Urothelium cell line (cell line): ENCODE measurements around the gene KLHL30.
"Not testable (repeated sequence)": the region's sequence is repeated elsewhere in the genome, so short reads cannot be mapped to it uniquely, and the experiment has no call there.

Experiments used
- DNase-seq: peaks from one replicate; pipeline ENCODE4 v3.0.0; 2011; ENCODE audit warnings: low spot score, mixed read lengths
- FAIRE-seq: peaks from 2 replicates; lab custom pipeline; 2011; peaks lifted over from hg19 to GRCh38; lab: Jason Lieb, UNC

KLHL30 gene

DNA sequence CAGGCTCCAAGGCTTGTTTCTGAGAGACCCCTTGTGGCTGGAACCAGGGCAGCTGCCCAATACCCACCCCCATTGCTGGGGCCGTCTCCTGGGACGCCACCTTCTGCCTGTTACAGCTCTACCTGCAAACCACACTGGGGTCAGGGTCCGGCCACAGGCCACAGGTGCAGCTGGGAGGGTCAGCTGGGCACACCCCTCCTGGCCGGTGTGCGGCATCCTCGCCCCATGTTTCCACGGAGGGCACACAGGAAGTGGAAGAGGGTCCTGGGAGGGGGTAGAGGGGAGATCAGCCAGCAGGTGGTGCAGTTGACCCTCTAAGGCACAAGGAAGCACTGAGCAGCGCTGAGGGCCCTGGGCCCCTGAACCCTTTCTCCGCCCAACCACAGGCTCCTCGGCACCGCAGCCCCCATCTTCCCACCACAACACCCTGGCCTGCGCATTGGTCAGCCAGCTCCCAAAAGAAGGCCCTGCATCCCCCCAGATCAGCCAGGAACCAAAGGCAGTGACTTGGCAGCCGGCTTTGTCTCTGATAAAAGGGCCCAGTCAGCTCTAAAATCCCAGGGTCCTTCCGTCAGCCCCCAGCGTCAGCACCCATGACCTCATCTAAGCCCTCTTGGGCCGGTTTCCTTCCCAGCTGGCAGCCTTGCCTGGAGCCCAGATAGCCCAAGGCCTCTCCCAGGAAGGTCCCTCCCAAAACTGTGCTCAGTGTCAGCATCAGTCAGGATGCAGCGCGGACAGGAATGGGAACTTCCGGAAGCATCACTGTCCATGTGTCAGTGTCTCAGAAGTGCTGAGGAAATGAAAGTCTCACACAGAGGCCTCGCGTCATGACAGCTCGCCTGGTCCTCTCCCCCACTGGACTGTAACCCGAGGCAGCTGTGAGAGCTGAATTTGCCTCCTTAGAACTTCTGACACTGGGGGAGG, 22.0 kb downstream of the KLHL30 start:
- DNase-seq (peak; percentile 36), FAIRE-seq (no peak)

DNA sequence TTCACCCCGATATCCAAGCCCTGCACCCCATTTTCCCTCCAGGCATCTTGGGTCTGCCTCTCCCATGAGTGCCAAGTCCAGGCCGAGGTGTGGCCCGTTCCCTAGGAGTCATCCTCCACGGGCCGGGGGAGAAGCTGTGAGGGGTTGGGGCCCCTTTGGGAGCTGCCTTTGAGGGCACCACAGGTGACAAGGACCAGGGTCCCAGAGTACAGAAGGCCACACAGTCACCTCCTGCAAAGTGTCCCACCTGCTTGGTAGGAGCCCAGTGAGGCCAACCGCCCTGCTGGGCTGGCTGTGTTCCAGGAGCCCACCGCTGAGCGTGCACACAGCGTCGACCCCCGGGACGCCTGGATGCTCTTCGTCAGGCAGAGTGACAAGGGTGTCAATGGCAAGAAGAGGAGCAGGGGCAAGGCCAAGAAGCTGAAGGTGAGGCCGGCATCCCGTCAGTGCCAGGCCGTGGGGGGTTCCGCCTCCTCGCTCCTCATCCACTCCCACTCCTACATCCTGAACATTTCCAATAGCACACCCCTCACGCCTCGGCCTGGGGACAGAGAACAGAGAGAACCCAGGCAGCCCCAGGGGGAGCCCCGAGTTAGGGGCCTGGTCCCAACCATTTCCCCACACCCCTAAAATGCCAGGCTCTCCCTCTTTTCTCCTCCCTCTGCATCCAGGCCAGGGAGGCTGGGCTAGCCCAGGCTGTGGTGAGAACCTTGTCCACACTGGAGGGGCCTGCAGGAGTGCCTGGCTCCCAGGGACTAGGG, 23.0 kb downstream of the KLHL30 start:
- DNase-seq, result no peak
- FAIRE-seq, result no peak

DNA sequence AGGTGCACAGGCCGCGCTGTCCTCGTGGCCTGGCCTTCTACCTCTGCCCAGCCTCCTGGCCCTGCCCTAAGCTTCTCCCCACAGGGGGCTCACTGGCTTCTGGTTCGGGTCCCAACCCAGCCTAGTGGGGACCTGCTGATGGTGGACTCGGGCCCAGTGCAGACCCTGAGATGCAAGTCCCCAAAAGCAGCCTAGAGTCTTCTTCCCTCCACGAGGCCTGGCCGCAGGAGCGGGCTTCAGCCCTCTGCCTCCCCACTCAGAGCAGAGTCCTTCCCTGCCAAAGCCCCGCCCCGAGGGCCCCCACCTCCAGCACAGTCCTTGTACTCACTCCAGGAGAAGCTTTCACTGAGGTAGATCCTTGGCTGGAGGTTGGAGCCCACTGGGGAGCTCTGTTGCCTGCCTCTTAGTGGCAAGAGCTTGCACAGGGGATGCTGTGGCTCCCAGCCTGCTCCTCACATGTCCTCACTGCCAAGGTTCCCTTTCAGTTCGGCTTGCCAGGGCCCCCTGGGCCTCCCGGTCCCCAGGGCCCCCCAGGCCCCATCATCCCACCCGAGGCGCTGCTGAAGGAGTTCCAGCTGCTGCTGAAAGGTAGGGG, 23.9 kb downstream of the KLHL30 start:
- DNase-seq, result no peak
- no peak for FAIRE-seq

DNA sequence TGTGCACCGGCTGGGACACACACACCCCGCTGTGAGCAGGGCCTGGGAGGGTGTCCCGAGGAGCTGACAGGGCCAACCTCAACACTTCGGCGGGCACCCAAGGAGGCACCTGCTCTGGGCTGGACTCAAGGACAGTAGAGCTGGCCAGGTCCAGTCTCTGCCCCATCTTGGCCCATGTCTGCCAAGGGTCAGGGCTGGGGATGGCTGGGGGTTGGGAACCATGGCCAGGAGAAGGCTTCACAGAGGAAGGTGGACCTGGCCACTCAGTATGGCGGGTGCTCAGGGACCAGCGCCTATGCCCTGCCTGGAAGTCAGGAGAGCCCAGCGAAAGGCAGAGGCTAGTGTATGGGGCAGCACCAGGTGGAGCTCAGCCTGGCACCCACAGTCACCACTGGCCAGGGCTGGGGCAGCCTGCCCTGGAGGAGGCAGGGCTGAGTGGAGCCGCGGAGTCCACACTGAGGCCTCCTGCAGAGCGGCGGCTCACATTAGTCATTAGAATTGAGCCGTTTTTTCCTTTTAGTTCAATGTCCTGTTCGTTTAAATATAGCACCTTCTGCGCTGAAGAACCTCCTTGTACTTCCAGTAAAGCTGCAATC, 24.5 kb downstream of the KLHL30 start:
- DNase-seq (no peak), FAIRE-seq (no peak)

DNA sequence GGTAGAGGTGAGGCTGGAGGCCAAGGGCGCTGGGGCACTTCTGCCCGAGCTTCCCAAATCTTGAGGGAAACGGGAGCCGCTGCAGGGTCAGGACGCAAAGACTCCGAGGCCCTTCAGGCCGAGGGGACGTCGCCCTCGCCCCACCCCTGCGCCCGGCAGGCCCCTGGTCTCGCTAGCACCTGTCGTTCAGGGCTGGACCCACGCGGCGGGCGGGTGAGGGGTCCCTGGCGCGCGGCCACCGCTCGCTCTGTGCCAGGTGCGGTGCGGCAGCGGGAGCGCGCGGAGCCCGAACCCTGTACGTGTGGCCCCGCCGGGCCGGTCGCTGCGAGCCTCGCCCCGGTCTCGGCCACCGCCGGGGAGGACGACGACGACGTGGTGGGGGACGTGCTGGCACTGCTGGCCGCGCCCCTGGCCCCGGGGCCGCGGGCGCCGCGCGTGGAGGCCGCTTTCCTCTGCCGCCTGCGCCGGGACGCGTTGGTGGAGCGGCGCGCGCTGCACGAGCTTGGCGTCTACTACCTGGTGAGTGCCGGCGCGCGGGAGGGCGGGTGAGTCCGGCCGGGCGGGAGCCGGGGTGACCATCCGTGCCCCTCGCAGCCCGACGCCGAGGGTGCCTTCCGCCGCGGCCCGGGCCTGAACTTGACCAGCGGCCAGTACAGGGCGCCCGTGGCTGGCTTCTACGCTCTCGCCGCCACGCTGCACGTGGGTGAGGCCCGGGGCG, 25.2 kb downstream of the KLHL30 start:
- FAIRE-seq, result no peak
- no peak for DNase-seq

DNA sequence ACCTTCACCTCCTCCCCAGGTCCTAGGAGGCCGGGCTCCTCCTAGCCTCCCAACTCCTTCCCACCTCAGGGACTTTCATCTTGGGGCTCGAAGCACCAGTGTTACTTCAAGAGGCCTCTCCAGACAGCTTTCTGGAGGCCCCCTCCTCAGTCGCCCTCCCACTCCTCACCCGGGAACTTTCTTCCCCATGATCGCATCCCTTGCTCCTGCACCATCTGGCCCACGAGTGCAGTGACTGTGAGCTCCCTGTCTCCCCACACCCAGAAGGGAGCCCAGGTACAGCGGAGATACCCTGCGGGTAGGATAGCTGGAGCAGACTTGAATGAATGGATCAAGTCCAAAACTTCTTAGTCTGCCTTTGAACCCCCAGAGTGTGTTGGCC, 26.4 kb downstream of the KLHL30 start:
- DNase-seq (no peak), FAIRE-seq (no peak)

DNA sequence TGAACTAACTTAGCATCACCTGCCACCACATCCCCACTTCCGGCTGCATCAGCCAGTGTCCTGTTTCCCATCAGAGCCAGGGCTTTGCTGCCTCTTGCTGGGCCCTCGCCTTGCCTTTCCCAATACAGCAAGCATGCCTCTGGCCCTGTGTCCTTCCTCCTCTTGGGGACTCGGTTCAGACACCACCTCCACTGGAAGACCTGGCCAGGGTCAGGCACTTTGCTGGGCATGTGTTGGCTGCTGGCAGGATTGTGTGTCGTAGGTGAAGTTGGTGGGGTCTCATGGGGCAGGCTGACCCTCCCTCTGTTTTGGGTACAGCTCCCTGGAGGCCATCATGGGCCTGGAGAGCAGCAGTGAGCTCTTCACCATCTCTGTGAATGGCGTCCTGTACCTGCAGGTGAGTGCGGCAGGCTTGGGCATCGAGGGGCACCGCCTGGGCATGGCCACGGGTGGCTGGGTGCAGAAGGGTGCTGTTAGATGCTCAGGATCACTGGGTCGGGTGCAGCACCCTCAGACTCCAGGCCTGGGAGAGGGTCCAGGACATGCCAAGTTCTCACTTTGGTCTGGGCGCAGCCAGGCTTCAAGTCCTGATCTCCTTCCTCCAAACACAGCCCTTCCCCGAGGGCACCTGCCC, 26.9 kb downstream of the KLHL30 start:
- DNase-seq (no peak), FAIRE-seq (no peak)

DNA sequence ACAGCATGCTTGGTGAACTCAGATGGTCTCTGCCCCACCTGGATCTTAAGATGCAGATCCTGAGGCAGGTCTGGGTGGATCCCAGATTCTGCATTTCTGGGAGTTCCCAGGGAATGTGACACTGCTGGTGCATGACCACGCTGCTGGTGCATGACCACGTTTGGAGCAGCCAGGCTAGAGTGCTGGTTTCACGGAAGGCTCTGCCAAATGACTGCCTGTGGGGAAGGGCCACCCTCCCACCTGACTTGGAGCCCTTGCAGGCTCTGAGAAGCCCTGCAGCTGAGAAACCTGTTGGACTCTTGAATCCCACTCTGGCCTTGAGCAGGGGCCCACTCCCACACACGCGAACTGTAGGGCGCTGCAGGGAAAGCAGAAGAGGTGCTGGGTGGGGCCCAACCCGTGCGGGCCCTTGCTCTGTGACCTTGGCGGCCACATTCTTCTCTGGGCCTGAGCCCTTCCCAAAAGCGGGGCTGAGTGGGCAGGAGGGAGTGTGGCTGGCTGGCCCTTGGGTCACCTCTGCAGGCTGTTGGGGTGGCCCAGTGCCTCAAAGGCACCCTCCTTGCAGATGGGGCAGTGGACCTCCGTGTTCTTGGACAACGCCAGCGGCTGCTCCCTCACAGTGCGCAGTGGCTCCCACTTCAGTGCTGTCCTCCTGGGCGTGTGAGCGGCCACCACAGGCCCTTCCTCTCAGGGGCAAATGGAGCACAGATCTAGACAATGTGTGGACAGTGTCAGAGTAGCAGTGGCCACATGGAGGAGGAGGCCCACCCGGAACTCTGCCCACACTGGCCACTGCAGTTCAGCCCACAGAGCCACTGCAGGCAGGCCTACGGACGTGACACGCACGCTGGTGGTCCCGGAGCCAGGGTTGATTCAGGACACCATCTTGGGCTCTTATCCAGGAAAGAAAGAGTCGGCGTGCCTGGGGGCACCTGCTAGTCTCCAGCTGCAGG, 28.2 kb downstream of the KLHL30 start:
- peak; percentile 5 for FAIRE-seq

DNA sequence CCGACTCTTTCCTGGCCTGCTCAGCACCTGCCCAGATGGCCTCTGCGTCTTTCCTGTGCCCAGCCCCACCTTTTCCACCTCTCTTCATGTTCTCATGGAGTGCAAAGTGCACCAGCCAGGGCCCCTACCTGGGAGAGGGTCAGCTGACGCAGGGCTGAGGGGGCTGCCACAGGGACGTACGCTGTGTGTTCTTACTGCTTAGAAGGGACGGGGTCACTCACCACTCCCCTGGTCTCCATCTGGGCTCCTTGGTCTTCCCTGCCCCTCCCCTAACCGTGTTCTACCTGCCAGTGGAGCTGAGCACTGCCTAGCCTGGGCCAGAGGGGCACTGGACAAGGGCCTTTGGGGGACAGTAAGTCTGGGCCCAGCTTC, 28.9 kb downstream of the KLHL30 start:
- DNase-seq (no peak), FAIRE-seq (no peak)

More for the DNA sequence above, 28.2 kb downstream of the KLHL30 start:
- no peak for DNase-seq

DNA sequence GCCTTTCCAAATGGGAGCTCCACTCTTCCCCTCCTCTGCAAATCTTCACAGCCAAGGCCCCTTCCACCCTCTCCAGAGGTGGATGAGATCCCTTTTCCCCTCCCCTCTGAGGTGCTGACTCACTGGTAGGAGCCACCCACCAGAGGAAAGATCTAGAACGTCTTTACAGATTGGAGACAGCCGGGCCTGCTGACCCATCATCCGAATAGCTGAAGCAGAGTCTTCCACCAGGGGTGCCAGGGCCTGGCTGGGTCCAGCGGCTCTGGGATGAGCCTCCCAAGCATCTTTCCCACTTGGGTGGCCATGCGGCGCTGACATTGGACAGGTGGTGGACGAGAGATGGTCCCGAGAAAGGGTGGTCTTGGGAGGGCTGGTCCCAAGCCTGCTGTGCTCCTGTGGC, 29.3 kb downstream of the KLHL30 start:
- FAIRE-seq (no peak), DNase-seq (no peak)

DNA sequence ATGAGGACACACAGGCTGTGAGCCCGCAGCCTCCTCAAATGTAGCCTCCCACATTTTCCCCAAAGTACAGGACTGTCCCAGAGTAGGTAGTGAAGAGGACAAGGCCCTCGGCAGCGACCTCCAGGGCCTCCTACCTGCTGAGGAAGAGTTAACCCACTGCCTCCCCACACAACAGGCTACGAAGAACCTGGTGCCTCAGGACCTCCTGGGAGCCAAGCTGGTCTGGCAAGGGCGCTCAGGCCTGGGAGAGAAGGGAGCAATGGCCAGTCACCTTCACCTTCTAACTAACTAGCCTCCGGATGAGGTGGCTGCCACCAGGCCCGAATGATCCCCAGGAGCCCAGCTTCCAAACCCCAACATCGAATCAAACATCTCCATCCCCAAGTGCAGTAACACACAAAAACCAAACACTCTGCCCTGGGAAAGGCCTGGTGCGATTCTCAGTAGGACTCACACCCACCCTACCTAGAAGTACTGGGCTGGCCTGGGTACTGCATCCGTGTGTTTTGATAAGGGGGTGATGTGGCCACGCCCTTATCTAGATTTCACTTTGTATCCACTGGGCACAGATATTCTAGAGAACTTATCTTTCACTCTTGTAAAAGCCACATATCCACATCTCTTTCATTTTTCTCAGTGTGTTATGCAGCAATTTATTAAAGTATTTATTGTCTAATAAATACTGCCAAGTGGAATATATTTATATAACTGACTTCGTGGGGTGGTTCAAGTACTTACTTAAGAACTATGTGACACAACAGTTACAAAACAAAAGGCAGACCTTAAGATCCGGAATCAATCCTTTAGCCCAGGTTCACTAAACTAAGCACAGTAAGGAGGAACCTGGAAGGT, 30.0 kb downstream of the KLHL30 start:
- DNase-seq (no peak), FAIRE-seq (no peak)

DNA sequence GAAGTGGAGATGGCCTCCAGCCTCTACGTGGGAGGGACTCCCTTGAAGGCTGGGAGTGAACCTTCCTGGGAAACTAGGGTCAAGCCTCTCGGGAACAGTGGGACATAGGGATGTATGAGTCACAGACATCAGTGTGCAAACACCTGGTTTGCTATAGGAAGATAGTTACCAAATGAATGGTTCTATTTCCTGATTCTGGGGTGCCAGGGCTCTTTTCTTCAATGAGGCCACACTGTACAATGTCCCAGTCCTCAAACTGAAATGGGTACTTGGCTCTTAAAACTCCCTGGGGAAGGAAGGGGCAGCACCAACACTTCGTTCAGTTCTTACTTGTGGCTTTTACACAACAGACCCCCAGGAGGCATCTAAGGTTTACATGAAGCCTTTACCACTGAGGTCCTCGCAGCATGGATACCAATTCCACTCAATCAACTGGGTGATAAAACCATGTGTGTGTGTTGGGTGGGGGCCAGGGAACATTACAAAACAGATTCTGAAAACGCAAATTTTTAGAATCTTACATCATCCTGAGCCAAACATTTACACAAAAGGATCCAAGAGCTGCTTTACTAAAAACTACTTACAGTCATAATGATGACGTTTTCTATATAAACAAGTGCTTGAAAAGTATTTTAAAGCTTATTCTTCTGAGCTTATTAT, 30.7 kb downstream of the KLHL30 start:
- FAIRE-seq (no peak), DNase-seq (no peak)

DNA sequence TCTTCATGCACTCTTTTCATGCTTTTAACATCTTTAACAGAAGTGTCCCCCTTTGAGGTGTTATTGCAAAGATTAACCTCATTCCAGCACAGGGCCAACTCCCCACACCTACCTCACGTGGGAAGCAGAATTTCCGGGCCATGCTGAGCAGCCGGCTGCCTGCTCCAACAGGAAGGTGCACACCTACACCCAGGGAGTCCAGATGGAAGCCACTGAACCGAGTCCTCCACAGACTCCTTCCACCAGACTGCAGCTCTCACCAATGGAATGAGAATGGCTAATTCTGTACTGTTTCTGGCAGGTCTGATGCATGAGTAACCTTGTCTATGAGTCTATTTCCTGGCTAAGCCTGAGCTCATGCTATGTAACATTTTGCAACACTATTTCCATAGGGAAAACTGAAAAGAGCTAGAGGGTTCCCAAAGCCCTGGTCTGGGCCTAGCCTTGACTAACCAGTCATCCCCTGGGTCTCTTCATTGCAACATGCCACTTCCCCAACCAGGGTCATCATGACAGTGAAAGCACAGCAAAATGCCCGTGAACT, 31.3 kb downstream of the KLHL30 start:
- peak; percentile 53 for FAIRE-seq
- DNase-seq, result no peak

DNA sequence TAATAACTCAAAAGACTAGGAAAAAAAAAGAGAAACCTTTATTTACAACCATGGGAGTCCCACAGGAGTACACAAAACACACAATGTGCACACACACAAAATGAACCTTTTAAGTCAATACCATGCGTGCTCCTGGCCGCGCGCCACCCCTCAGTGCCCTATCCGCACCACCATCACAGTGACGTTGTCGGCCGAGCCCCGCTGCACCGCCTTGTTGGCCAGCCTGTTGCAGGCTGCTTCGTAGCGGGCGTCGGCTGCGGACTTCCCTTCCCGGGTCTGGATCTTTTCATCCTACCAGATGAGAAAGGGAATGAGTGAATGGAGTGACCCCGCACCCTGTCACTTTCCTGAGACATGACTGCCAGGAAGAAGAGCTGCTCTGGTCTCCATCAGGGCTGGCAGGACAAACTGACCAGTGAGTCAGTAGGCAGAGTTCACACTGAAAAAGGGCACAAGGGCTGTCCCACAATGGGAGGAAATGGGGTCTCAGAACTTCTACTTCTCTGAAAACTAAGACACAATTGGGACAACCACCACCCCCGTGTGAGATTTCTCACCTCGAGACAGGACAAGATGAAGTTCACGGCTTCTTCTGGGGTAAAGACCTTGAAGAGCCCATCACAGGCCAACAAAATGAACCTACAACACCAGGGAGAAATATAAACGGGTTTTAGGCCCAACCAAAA, 32.1 kb downstream of the KLHL30 start:
- DNase-seq (no peak), FAIRE-seq (no peak)

DNA sequence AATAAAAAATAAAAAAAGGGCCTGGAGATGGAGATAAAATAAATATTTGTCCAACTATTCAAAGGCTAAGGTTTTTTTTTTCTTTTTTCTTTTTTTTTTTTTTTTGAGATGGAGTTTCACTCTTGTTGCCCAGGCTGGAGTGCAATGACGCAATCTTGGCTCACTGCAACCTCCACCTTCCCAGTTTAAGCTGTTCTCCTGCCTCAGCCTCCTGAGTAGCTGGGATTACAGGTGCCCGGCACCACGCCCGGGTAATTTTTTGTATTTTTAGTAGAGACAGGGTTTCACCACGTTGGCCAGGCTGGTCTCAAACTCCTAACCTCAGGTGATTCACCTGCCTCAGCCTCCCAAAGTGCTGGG, 32.6 kb downstream of the KLHL30 start:
- DNase-seq, FAIRE-seq: not testable (repeated sequence)

DNA sequence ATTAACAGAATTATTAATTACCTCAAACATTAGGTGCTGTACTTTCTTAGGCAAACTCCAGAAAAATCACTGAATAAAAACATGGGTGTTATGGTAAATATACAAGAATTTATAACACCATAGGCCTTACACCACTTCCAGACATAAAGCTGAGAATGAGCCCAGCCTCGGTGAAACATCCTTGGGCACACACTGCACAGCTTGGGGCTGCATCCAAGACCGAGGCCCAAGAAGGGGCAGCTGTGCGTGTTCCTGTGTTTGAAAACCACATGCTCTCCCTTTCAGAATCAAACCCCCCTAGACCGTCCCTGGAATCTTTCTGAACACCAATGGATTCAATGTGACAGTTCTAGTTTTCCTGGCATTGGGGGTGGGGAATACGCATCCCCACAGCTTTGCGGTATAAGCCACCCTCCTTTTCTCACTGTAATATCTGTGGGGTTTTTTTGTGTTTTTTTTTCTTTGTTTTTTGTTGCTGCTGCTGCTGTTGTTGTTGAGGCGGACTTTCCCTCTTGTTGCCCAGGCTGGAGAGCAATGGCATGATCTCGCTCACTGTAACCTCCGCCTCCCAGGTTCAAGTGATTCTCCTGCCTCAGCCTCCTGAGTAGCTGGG, 33.2 kb downstream of the KLHL30 start:
- DNase-seq, result no peak
- no peak for FAIRE-seq
